ENCODE results near the gene ILF3. TPM values are rescaled to one million over a fixed set of nuclear protein-coding genes. Genes with fewer than 3 reads are reported as not detected.

ILF3 gene
- polyA plus RNA-seq, 1 donor, result 175 TPM

DNA sequence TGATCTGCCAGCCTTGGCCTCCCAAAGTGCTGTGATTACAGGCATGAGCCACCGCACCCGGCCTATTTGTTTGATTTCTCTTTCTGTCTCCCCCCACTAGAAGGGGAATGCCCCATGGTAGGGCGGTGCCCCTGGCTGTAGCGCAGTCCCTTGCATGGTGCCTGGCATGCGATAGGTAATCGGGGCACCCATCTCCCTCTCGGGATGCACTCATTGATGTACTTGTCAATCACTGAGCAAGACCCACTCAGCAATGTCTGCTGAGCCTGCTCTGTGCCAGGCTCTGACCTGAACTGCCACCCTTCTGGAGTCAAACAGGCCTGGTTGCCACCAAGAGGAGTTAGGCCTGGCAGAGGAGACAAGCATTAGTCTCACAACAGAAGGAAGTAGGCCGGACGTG, 83.6 kb downstream of the ILF3 start:
- no peak for DNase-seq

GRCh38 chr19:10740798-10741197, 86.7 kb downstream of the ILF3 start:
- no peak for DNase-seq

Other genes starting within 250 kb of the ILF3 start
- gene PDE4A, start 233.8 kb upstream of the ILF3 start, polyA plus RNA-seq (ENCODE audit: insufficient read length), result 5.0 TPM
- 65.6 TPM for gene KEAP1, start 151.0 kb upstream of the ILF3 start, polyA plus RNA-seq (ENCODE audit: insufficient read length)
- 1.2 TPM for gene S1PR5, start 136.9 kb upstream of the ILF3 start, polyA plus RNA-seq (ENCODE audit: insufficient read length)
- gene ATG4D, start 110.4 kb upstream of the ILF3 start, polyA plus RNA-seq (ENCODE audit: insufficient read length), result 26.2 TPM
- 27.5 TPM for gene KRI1, start 88.3 kb upstream of the ILF3 start, polyA plus RNA-seq (ENCODE audit: insufficient read length)
- 14.4 TPM for gene CDKN2D, start 85.4 kb upstream of the ILF3 start, polyA plus RNA-seq (ENCODE audit: insufficient read length)
- 0.86 TPM for gene AP1M2, start 67.0 kb upstream of the ILF3 start, polyA plus RNA-seq (ENCODE audit: insufficient read length)
- 184 TPM for gene SLC44A2, start 28.8 kb upstream of the ILF3 start, polyA plus RNA-seq (ENCODE audit: insufficient read length)
- 36.8 TPM for gene QTRT1, start 47.1 kb downstream of the ILF3 start, polyA plus RNA-seq (ENCODE audit: insufficient read length)
- gene DNM2, start 63.7 kb downstream of the ILF3 start, polyA plus RNA-seq (ENCODE audit: insufficient read length), result 87.4 TPM
- 41.7 TPM for gene TMED1, start 181.9 kb downstream of the ILF3 start, polyA plus RNA-seq (ENCODE audit: insufficient read length)
- 3.7 TPM for gene C19orf38, start 194.1 kb downstream of the ILF3 start, polyA plus RNA-seq (ENCODE audit: insufficient read length)
- 75.2 TPM for gene CARM1, start 217.2 kb downstream of the ILF3 start, polyA plus RNA-seq (ENCODE audit: insufficient read length)

Data from hindlimb muscle (tissue), 1 donor.